Esophagus squamous epithelium (tissue), 5 donors: ENCODE data around the gene MON2. TPM values are rescaled to one million over a fixed set of nuclear protein-coding genes. Genes with fewer than 3 reads are reported as not detected.
A peak's percentile ranks its signal among the peaks of the same experiment; 100 is the strongest.

Experiments used
- DNase-seq: peaks from one replicate; lab custom pipeline; 2025; lab: John Stamatoyannopoulos, UW
- H3K27ac ChIP-seq, 4 donors: fragments of 200-600 bp; sonication (generic); one replicate each; pipeline ENCODE4 v1.5.1; 2016 to 2019; ENCODE audit warnings: mild to moderate bottlenecking in 1 of 4
- H3K27me3 ChIP-seq, 4 donors: fragments of 200-600 bp; sonication (generic); 1 replicate in 3 of 4; 2 replicates in 1 of 4; pipeline versions ENCODE4 v1.5.1 to v1.6.0; 2017 to 2021; ENCODE audit warnings: antibody characterized with exemption in 1 of 4
- H3K36me3 ChIP-seq, 3 donors: fragments of 200-600 bp; sonication (generic); one replicate each; pipeline ENCODE4 v1.5.1; 2016 to 2019
- H3K4me1 ChIP-seq, 3 donors: fragments of 200-600 bp; sonication (generic); one replicate each; pipeline ENCODE4 v1.5.1; 2017 to 2019
- H3K4me3 ChIP-seq, 4 donors: fragments of 200-600 bp; sonication (generic); 1 replicate in 3 of 4; 2 replicates in 1 of 4; pipeline ENCODE4 v1.5.1; 2016 to 2019; ENCODE audit warnings: mild to moderate bottlenecking in 2 of 4, moderate library complexity in 1 of 4
- H3K9me3 ChIP-seq, 3 donors: fragments of 200-600 bp; sonication (generic); one replicate each; pipeline ENCODE4 v1.5.1; 2016 to 2019
- CTCF ChIP-seq, 6 experiments: fragments of 450-650 bp in 4 of 6; fragments of 200-600 bp in 2 of 6; sonication (generic) in 2 of 6; IDR thresholded peaks; one replicate each; pipeline ENCODE4 v1.5.1; 2016 to 2019; ENCODE audit warnings: antibody characterized with exemption in 6 of 6, mild to moderate bottlenecking in 4 of 6, moderate library complexity in 4 of 6
- POLR2A ChIP-seq, 4 donors: fragments of 450-650 bp; IDR thresholded peaks; one replicate each; pipeline ENCODE4 v1.6.1; 2017; ENCODE audit warnings: antibody characterized with exemption in 4 of 4, mild to moderate bottlenecking in 4 of 4, moderate library complexity in 3 of 4
- WGBS, 2 donors: methylation state at CpG; one replicate each; pipeline ENCODE4 v1.1.5; 2018; 5-methylcytosine and 5-hydroxymethylcytosine counted together
- intact Hi-C: fragments of 100-400 bp; cut with DNase I; formaldehyde crosslinking; loops from one replicate; pipeline ENCODE4 v1.15.0; 2022
- total RNA-seq, 4 donors: library from RNA; depleted of rRNA; stranded (reverse); fragments of >200 nt; gene quantifications; one replicate each; pipeline ENCODE4 v1.1.0, GENCODE V29; 2016
- donor health status: DM: yes; HTN: yes; CAD: no.

The MON2 gene
- total RNA-seq, 4 donors from 2014 or later, result 29.6 to 61.4 (median 41.9) TPM

- H3K27ac ChIP-seq, result no peak overlapping the region
- TF ChIP-seq CTCF (IDR thresholded peaks at IDR 0.05) (no peak), POLR2A (IDR thresholded peaks at IDR 0.05) (no peak)
- peaks cover 0 to 12% (median 5%) of the 10 kb centered on the region in 3 donors for H3K4me1 ChIP-seq
- no peaks in the 10 kb centered on the region for H3K9me3 ChIP-seq
- intact Hi-C loops, result no loop called here
- H3K36me3 ChIP-seq, result peaks cover 0 to 6% (median 0%) of the 10 kb centered on the region in 3 donors
- H3K27me3 ChIP-seq, result no peaks in the 10 kb centered on the region
- 85 to 87% methylated on average over 3 of the region's 3 CpGs for WGBS, 2 donors
- DNase-seq, result no peak
- no peak overlapping the region for H3K4me3 ChIP-seq
Measured at GRCh38 chr12:62598846-62599245, 132.2 kb downstream of the MON2 start.

DNA sequence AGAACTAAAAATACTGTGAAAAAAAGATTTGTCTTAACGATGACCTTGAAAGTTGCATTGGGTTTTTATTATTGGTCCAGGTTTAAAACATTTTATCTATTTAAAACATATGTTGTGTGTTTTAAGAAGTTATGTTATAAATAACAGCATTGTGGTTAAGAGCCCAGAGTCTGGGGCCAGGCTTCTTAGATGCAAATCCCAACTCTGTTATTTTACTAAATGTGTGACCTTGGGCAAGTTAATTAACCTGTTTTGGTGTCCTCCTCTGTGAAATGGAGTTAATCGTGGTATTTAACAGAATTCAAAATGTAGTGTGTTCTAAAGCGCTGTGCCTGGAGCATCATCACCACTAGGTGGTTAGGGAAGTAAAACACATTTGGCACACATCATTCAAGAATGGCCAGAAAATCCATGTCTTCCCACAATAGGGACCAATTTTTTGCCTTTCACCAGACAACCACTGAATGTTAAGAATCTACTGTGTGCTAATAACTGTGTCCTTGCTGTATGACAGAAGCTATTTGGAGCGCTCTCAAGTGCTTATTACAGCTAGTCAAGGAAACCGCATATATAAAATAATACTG is 133.3 kb downstream of the MON2 start:
- intact Hi-C loops, result no loop called here
- peak in 2 of 6 experiments; percentile 23 to 32 for TF ChIP-seq CTCF (IDR thresholded peaks at IDR 0.05)
- TF ChIP-seq POLR2A (IDR thresholded peaks at IDR 0.05), result no peak
- Histone ChIP-seq H3K27ac (no peak overlapping the region), H3K4me1 (peaks cover 0 to 23% (median 8%) of the 10 kb centered on the region in 3 donors), H3K9me3 (no peaks in the 10 kb centered on the region), H3K27me3 (no peaks in the 10 kb centered on the region), H3K36me3 (no peaks in the 10 kb centered on the region), H3K4me3 (no peak overlapping the region)
- DNase-seq, result no peak
- WGBS, 2 donors, result 89 to 94% methylated on average over 5 of the region's 5 CpGs

DNA sequence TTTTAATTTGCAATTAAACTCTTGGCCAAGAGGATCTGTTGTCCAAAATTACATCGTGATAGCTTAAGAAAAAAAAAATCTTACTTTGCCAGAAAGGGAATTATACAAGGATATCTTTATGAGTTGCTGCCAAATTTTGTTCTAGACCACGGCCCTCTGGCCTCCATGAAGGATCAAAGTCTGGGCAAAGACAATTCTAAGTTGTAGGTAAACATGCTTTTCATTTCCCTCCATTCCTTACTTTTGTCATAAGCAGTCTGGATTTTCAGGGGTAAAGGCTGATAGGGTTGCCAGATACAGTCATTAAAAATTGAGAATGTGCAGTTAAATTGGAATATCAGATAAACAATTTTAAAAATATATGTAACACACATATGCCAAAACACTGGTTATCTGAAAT is 135.1 kb downstream of the MON2 start:
- Histone ChIP-seq H3K4me1 (peaks cover 0 to 34% (median 12%) of the 10 kb centered on the region in 3 donors), H3K4me3 (peak overlapping the region; percentile 67 to 94 (median 86)), H3K27me3 (no peaks in the 10 kb centered on the region), H3K36me3 (no peaks in the 10 kb centered on the region), H3K27ac (peak overlapping the region; percentile 98 to 100 (median 98)), H3K9me3 (no peaks in the 10 kb centered on the region)
- no peak for DNase-seq
- intact Hi-C loops, result no loop called here
- TF ChIP-seq CTCF (IDR thresholded peaks at IDR 0.05) (no peak), POLR2A (IDR thresholded peaks at IDR 0.05) (no peak)
- WGBS, 2 donors, result 9 to 13% methylated on average over 2 of the region's 2 CpGs

GRCh38 chr12:62602255-62603060 is 135.8 kb downstream of the MON2 start:
- Histone ChIP-seq H3K9me3 (no peaks in the 10 kb centered on the region), H3K4me1 (peaks cover 0 to 34% (median 12%) of the 10 kb centered on the region in 3 donors), H3K36me3 (no peaks in the 10 kb centered on the region), H3K27ac (peak overlapping the region; percentile 98 to 100 (median 98)), H3K27me3 (no peaks in the 10 kb centered on the region), H3K4me3 (peak overlapping the region; percentile 67 to 94 (median 86))
- WGBS, 2 donors, result 0 to 1% methylated on average over 12 of the region's 66 CpGs
- TF ChIP-seq POLR2A (IDR thresholded peaks at IDR 0.05) (no peak), CTCF (IDR thresholded peaks at IDR 0.05) (no peak)
- intact Hi-C loops, result no loop called here
- peak; percentile 66 for DNase-seq
